Kidney glomerular epithelial cell (primary cell): ENCODE results near the gene VEGFC.

Source experiments
- DNase-seq: peaks from one replicate; lab custom pipeline; 2025; lab: John Stamatoyannopoulos, UW

VEGFC gene

DNA sequence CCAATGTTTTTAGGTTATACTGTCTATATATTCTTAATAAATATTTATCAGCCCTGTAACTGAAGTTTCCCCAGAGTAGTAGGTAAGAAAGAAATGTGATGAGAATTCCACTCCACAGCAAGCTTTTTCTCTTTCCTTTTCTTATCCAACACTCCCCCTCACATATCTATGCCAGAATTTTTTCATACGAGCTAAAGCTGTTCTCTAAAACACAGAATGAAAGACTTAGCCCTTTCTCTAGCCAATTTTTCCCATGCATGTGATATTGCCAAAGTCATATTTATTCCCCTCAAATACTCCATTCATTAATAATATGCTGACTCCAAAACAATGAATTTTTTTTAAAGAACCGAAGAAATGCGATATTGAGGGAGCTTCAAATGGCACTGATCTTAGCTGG is 32.3 kb downstream of the VEGFC start:
- DNase-seq: no peak

DNA sequence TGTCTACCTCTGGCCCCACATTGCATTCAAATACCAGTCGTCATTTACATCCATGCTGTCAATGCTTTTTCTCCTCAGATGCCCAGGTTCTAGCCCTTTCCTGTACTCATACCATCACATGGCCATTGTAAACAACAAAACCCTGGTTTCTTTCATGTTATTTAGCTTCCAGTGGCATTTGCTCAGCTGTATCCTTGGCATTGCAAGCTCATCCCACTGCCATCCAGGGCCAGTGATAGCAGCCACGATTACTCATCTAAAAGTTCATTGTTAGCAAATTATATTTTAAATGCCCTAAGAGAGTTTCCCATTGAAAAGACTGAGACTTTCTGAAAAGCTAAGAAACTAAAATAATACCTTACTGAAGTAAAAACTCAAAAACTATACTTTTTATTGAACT is 34.0 kb downstream of the VEGFC start:
- DNase-seq: no peak

- no peak for DNase-seq
Observed at GRCh38 chr4:176758323-176758722, 34.4 kb downstream of the VEGFC start.

DNA sequence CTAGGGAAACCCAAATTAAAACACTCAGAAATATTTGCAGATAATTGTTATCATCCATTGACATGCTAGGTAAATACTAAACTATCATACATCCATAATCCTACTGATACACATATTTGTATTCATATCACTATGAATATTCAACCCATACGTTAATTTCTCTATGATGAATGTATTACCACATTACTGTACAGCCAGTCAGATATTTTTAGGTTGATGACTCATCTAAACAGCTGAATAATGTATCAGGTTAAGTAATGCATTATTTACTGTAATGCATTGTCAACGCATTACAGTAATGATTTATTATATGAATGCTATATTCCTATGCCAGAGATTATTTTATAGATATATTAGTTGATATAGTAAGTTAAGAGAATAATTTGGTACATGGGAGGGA is 37.1 kb downstream of the VEGFC start:
- DNase-seq: no peak

DNA sequence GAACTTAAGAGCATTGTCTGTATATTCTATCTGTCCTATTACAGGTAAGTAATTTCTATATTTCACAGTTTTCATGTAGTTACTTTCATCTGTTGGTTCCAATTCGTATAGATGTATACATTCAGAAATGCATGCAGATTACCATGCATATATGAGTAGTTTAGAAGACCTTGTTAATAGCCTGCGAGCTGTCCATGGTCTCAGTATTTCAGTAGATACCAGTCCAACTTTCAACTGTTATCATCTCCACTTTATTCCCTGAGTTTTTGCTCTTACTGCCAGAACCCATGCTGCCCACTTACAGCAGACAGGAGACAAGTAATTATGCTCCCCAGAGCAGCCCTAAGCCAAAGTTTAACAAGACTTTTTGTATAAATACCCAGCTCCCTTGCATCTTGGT is 37.7 kb downstream of the VEGFC start:
- no peak for DNase-seq

GRCh38 chr4:176753049-176753448 is 39.7 kb downstream of the VEGFC start:
- peak; percentile 4 for DNase-seq

DNA sequence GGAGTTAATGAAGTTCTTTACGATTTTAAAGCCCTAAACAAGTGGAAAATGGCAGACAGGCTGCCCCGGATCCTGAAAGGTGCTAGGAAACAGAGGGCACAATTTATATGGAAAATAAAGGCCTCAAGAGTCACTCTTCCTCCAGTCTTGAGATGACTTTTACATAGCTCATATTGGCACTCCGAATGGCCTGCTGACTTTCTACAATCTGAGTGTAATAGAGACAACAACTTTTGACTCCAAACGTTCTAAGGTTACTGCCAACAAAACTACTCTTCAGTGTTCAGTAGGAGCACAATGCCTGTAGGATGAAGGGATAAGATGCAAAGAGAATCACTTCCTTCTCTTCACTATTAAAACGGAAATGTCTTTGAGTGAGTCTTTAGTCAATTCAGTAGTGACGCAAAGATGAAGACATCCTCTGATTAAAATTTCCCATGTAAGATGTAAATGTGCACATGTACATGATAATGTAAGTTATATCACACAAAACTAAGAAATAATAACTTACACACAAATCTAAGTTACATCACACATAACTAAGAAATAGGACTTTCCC is 40.5 kb downstream of the VEGFC start:
- DNase-seq: no peak

DNA sequence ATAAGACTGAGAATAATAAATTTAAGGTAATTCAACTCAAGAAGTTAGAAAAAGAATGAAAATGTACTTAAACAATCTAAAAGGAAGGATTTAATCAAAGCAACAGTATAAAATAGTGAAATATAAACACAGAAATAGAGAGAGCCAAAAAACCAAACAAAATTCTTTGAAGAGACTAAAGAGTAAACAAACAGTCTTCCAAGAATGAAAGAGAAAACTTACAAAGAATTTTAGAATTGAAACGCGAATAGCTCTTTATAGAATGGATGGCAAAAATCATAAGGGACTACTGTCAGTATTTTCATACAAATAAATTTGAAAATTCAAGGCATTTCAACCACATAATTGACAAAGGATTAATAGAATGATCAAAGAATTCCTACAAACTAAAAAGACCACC is 41.7 kb downstream of the VEGFC start:
- DNase-seq: no peak

GRCh38 chr4:176746846-176747245 is 45.9 kb downstream of the VEGFC start:
- DNase-seq: no peak

- no peak for DNase-seq
Observed at GRCh38 chr4:176745902-176746301, 46.8 kb downstream of the VEGFC start.

GRCh38 chr4:176744091-176744490 is 48.6 kb downstream of the VEGFC start:
- DNase-seq: no peak

GRCh38 chr4:176742211-176742610 is 50.5 kb downstream of the VEGFC start:
- DNase-seq: no peak

GRCh38 chr4:176741253-176741652 is 51.5 kb downstream of the VEGFC start:
- DNase-seq: no peak

DNA sequence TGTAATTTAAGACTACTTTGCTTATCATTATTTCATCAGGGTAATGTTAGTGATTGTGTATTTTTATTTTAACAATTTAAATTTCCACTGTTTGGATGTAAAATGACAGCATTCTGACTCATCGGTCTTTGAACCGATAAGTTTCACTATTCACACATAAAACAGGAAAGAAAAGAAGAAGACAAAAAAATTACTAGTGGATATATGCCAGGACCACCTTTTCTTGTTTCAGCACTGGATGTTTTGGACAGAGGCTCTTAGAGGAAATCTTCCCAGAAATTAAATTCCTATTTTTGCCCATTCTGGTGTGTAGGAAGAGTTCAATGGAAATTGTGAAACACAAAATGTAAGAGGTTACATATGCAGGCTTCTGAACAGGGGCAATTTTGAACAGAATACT is 57.4 kb downstream of the VEGFC start:
- no peak for DNase-seq

DNA sequence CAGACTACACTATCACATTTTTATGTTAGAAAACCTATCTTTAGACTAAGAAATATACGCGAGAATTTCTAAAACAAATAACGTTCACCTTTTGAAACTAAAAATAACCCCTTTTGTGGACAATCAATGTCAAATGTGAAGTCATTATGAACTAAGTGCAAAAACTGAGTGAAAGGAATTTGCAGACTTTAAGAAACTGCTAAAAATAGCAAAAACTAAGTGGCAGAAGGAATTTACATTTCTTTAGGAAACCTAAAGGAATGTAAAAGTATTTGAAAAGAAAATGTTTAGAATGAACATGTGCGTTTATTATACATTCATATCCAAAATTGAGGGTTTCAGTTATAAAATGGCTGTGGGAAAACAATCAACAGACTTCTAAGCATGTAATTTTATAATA is 58.3 kb downstream of the VEGFC start:
- DNase-seq: no peak

- no peak for DNase-seq
Observed at GRCh38 chr4:176729489-176729888, 63.2 kb downstream of the VEGFC start.

DNA sequence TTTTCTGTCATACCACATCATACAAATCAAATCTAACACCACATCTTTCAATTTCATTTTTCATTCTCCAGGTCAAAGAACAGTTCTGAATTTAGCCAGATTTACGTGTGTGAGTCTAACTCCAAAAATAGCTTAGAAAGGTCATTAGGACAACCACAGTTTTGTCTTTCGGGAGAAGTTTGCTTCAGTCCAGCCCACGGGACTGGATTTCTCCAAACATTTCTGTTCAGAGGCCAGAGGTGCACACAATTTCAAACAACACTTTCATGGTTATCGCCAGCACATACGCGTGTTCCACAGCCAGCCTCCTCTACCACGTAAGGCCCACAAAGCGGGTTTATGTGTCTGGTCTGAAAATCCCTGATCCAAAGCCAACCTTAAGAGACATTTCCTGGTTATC is 65.9 kb downstream of the VEGFC start:
- DNase-seq: no peak

- no peak for DNase-seq
Observed at GRCh38 chr4:176721459-176721858, 71.3 kb downstream of the VEGFC start.

DNA sequence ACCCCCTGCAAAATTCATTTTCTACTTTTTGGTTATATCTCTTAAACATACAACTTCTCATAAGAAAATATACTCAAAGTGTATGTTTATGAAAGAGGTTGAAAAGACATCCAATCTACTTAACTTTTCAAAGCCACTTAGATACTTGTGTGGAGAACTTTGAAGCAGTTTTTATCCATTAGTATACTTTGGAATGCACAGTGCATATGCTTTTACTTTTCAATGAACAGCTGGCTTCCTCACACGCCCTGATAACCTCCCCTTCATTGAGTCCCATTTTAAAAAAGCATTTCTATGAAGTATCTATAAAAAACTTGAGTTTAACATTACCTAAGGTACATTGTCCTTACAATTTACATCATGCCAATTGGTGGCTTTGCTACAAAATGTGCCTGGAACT is 73.8 kb downstream of the VEGFC start:
- no peak for DNase-seq

- no peak for DNase-seq
Observed at GRCh38 chr4:176717237-176717636, 75.5 kb downstream of the VEGFC start.

GRCh38 chr4:176709417-176709816 is 83.3 kb downstream of the VEGFC start:
- no peak for DNase-seq

- no peak for DNase-seq
Observed at GRCh38 chr4:176708771-176709311, 83.9 kb downstream of the VEGFC start.

DNA sequence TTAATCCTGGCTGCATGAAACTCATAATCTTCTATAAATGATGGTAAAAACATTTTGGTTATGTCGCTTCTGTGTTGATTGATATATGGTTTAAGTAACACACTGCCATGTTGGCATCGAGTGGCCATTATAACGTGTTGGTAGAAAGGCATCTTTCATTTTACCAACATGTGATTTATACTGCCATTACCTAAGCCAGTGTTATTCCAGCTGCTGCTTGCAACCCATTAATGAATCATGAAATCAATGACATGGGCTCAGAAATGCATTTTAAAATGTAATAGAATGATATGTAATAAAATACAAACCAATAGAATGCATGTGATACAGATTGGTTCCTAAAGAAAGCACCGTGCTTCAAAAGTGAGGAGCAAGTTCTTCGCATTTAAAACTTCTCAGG is 102.0 kb downstream of the VEGFC start:
- DNase-seq: no peak

- no peak for DNase-seq
Observed at GRCh38 chr4:176680668-176681180, 112.0 kb downstream of the VEGFC start.
